Measurements from ENCODE around the gene FANCC. TPM values are rescaled to one million over a fixed set of nuclear protein-coding genes. Genes with fewer than 3 reads are reported as not detected.

Gene FANCC
- total RNA-seq, 1 experiment from 2014 or later, result 19.4 TPM

DNA sequence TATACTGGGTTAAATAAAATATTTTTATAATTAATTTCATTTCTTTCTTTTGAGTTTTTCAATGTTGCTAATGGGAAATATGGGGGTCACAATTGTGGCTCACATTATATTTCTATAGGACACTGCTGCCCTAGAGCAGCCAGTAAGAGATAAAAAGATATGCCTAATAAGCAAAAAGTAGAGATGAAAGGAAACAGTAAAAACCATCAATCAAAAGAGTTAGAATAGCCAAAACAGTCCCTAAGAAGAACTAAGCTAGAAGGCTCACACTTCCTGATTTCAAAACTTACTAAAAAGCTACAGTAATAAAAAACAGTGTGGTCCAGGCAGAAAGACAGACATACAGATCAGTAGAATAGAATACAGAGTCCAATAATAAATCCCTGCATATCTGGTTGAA, 104.4 kb downstream of the FANCC start:
- Histone ChIP-seq H3K4me2 (ENCODE audit: low read length) (no peak overlapping the region), H3K27ac (ENCODE audit: low read depth, low read length) (no peak overlapping the region), H2AFZ (ENCODE audit: low read depth, low read length, poor library complexity, severe bottlenecking) (no peak overlapping the region), H4K20me1 (ENCODE audit: insufficient read depth) (no peaks in the 10 kb centered on the region), H3K4me1 (ENCODE audit: control insufficient read depth in 1 of 2, insufficient read depth in 2 of 2, low read length in 2 of 2) (no peaks in the 10 kb centered on the region), H3K9me2 (ENCODE audit: insufficient read depth) (no peaks in the 10 kb centered on the region), H3K9me3 (ENCODE audit: control insufficient read depth in 1 of 2, insufficient read depth in 1 of 2, low read depth in 1 of 2, low read length in 2 of 2) (no peaks in the 10 kb centered on the region), H3K79me2 (ENCODE audit: insufficient read depth, low read length) (no peaks in the 10 kb centered on the region), H3K9ac (ENCODE audit: low read length) (no peak overlapping the region), H3K27me3 (ENCODE audit: insufficient read depth, low read length) (no peaks in the 10 kb centered on the region), H3K4me3 (replicated peaks in 1 of 2; ENCODE audit: low read depth in 1 of 2, low read length in 2 of 2) (no peak overlapping the region), H3K36me3 (ENCODE audit: control insufficient read depth in 1 of 2, insufficient read depth in 2 of 2, low read length in 2 of 2) (no peaks in the 10 kb centered on the region)
- ChIA-PET POLR2A (no interaction called here), CTCF (no interaction called here), RAD21 (ENCODE audit: low non-redundant PET in 1 of 2, low total read pairs in 2 of 2, uncharacterized antibody in 2 of 2, unreplicated experiment in 2 of 2) (no interaction called here)
- intact Hi-C loops (cut with micrococcal nuclease), result no loop called here
- BruUV-seq (replicated peaks), result no TSS peak
- no peak for DNase-seq (ENCODE audit: low read depth, low spot score)
- ATAC-seq, result no peak
- TF ChIP-seq REST (IDR thresholded peaks at IDR 0.05; ENCODE audit: low read depth) (no peak), SIN3A (IDR thresholded peaks at IDR 0.05; ENCODE audit: low read depth) (no peak), ZNF274 (IDR thresholded peaks at IDR 0.05; ENCODE audit: low read depth, low read length) (no peak)

DNA sequence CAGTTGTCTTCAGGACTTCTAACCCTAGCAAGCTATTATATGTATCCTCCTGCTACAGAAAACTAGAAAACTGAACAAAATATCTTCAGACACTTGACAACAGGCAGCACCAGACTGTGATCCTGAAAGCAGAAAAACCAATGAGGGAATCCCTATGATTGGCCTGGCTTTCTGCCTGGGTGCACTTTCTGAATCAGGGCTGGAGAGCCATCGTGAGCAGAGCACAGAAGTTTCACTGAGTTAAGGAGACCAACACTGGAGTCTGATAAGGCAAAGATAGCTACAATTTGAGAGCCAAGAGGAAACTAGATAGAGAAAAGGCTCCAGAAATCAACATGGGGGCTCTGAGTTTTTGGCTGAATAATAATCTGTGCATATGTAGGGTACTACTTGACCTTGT, 106.5 kb downstream of the FANCC start:
- Histone ChIP-seq H3K9ac (ENCODE audit: low read length) (no peak overlapping the region), H3K27me3 (ENCODE audit: insufficient read depth, low read length) (no peaks in the 10 kb centered on the region), H3K4me2 (ENCODE audit: low read length) (no peak overlapping the region), H3K4me3 (replicated peaks in 1 of 2; ENCODE audit: low read depth in 1 of 2, low read length in 2 of 2) (no peak overlapping the region), H3K9me2 (ENCODE audit: insufficient read depth) (no peaks in the 10 kb centered on the region), H3K27ac (ENCODE audit: low read depth, low read length) (no peak overlapping the region), H3K9me3 (ENCODE audit: control insufficient read depth in 1 of 2, insufficient read depth in 1 of 2, low read depth in 1 of 2, low read length in 2 of 2) (no peaks in the 10 kb centered on the region), H4K20me1 (ENCODE audit: insufficient read depth) (no peaks in the 10 kb centered on the region), H3K79me2 (ENCODE audit: insufficient read depth, low read length) (no peaks in the 10 kb centered on the region), H3K36me3 (ENCODE audit: control insufficient read depth in 1 of 2, insufficient read depth in 2 of 2, low read length in 2 of 2) (no peaks in the 10 kb centered on the region), H3K4me1 (ENCODE audit: control insufficient read depth in 1 of 2, insufficient read depth in 2 of 2, low read length in 2 of 2) (no peaks in the 10 kb centered on the region), H2AFZ (ENCODE audit: low read depth, low read length, poor library complexity, severe bottlenecking) (no peak overlapping the region)
- no TSS peak for BruUV-seq (replicated peaks)
- intact Hi-C loops (cut with micrococcal nuclease), result no loop called here
- CTCF ChIA-PET, result no interaction called here
- POLR2A ChIA-PET, result no interaction called here
- ATAC-seq (no peak), DNase-seq (ENCODE audit: low read depth, low spot score) (no peak)
- RAD21 ChIA-PET (ENCODE audit: low non-redundant PET in 1 of 2, low total read pairs in 2 of 2, uncharacterized antibody in 2 of 2, unreplicated experiment in 2 of 2), result no interaction called here
- TF ChIP-seq ZFX (IDR thresholded peaks at IDR 0.05) (no peak), JUND (IDR thresholded peaks at IDR 0.05) (no peak), FOSL1 (IDR thresholded peaks at IDR 0.05; ENCODE audit: low read depth) (no peak), CEBPB (IDR thresholded peaks at IDR 0.05; ENCODE audit: low read depth) (no peak), POLR2AphosphoS5 (IDR thresholded peaks at IDR 0.05; ENCODE audit: low read depth, low read length) (no peak), SRF (IDR thresholded peaks at IDR 0.05; ENCODE audit: low read depth) (no peak), MAX (IDR thresholded peaks at IDR 0.05) (no peak), ELF1 (IDR thresholded peaks at IDR 0.05; ENCODE audit: borderline replicate concordance, low read depth) (no peak), ZNF274 (IDR thresholded peaks at IDR 0.05; ENCODE audit: low read depth, low read length) (no peak), TCF7L2 (IDR thresholded peaks at IDR 0.05; ENCODE audit: borderline replicate concordance, extremely low read depth, insufficient read depth, insufficient read length) (no peak), POLR2A (IDR thresholded peaks at IDR 0.05; ENCODE audit: borderline replicate concordance, extremely low read depth, insufficient read depth, insufficient read length) (no peak)
